ENCODE results near the gene SYNGAP1. TPM values are rescaled to one million over a fixed set of nuclear protein-coding genes. Genes with fewer than 3 reads are reported as not detected.
"Not testable (repeated sequence)": the region's sequence is repeated elsewhere in the genome, so short reads cannot be mapped to it uniquely, and the experiment has no call there.

Gene SYNGAP1
- total RNA-seq, 1 donor from 2014 or later: 6.5 TPM

- intact Hi-C loops (cut with micrococcal nuclease): no loop called here
- no peak overlapping the region for H3K4me3 ChIP-seq
- H3K36me3 ChIP-seq: no peaks in the 10 kb centered on the region
- H3K4me1 ChIP-seq: no peaks in the 10 kb centered on the region
- H3K9me3 ChIP-seq (replicated peaks): no peaks in the 10 kb centered on the region
- H3K27ac ChIP-seq (replicated peaks): no peak overlapping the region
- no peak for TF ChIP-seq CTCF (IDR thresholded peaks at IDR 0.05; ENCODE audit: borderline replicate concordance)
- no peak for DNase-seq
- H3K27me3 ChIP-seq (ENCODE audit: low read depth): no peaks in the 10 kb centered on the region
Measured at GRCh38 chr6:33397541-33397940, 22.3 kb upstream of the SYNGAP1 start.

- intact Hi-C loops (cut with micrococcal nuclease); H3K9me3 ChIP-seq (replicated peaks); DNase-seq: not testable (repeated sequence)
Measured at GRCh38 chr6:33398601-33399000, 21.3 kb upstream of the SYNGAP1 start.

GRCh38 chr6:33399881-33400280 lies 20.0 kb upstream of the SYNGAP1 start:
- DNase-seq; intact Hi-C loops (cut with micrococcal nuclease); H3K27me3 ChIP-seq (ENCODE audit: low read depth); H3K36me3 ChIP-seq; H3K9me3 ChIP-seq (replicated peaks); H3K27ac ChIP-seq (replicated peaks); H3K4me3 ChIP-seq; H3K4me1 ChIP-seq: not testable (repeated sequence)

More at GRCh38 chr6:33398601-33399000, 21.3 kb upstream of the SYNGAP1 start:
- not testable (repeated sequence) for H3K4me1 ChIP-seq; H3K36me3 ChIP-seq; H3K27ac ChIP-seq (replicated peaks); H3K4me3 ChIP-seq; H3K27me3 ChIP-seq (ENCODE audit: low read depth)

GRCh38 chr6:33404884-33405283 lies 15.0 kb upstream of the SYNGAP1 start:
- TF ChIP-seq CTCF (IDR thresholded peaks at IDR 0.05; ENCODE audit: borderline replicate concordance): no peak
- Histone ChIP-seq H3K27me3 (ENCODE audit: low read depth) (no peaks in the 10 kb centered on the region), H3K4me3 (no peak overlapping the region), H3K9me3 (replicated peaks) (no peaks in the 10 kb centered on the region), H3K4me1 (peaks cover 3% of the 10 kb centered on the region), H3K36me3 (no peaks in the 10 kb centered on the region), H3K27ac (replicated peaks) (no peak overlapping the region)
- intact Hi-C loops (cut with micrococcal nuclease): no loop called here
- DNase-seq: no peak

GRCh38 chr6:33405386-33405940 lies 14.4 kb upstream of the SYNGAP1 start:
- intact Hi-C loops (cut with micrococcal nuclease): no loop called here
- Histone ChIP-seq H3K27ac (replicated peaks) (no peak overlapping the region), H3K9me3 (replicated peaks) (no peaks in the 10 kb centered on the region), H3K27me3 (ENCODE audit: low read depth) (no peaks in the 10 kb centered on the region), H3K4me3 (no peak overlapping the region), H3K4me1 (peaks cover 5% of the 10 kb centered on the region), H3K36me3 (no peaks in the 10 kb centered on the region)
- DNase-seq: no peak
- no peak for TF ChIP-seq CTCF (IDR thresholded peaks at IDR 0.05; ENCODE audit: borderline replicate concordance)

- no peak for TF ChIP-seq CTCF (IDR thresholded peaks at IDR 0.05; ENCODE audit: borderline replicate concordance)
- intact Hi-C loops (cut with micrococcal nuclease): no loop called here
Measured at GRCh38 chr6:33406126-33406525, 13.7 kb upstream of the SYNGAP1 start.

More at GRCh38 chr6:33406126-33406525, 13.7 kb upstream of the SYNGAP1 start:
- no peaks in the 10 kb centered on the region for H3K36me3 ChIP-seq
- no peak for DNase-seq
- H3K4me1 ChIP-seq: peaks cover 7% of the 10 kb centered on the region
- no peaks in the 10 kb centered on the region for H3K27me3 ChIP-seq (ENCODE audit: low read depth)
- no peak overlapping the region for H3K4me3 ChIP-seq
- H3K27ac ChIP-seq (replicated peaks): no peak overlapping the region
- no peaks in the 10 kb centered on the region for H3K9me3 ChIP-seq (replicated peaks)

All from left ventricle myocardium inferior (tissue), 1 donor.